K562 (cell line): ENCODE results near the gene BTBD2. TPM values are rescaled to one million over a fixed set of nuclear protein-coding genes. Genes with fewer than 3 reads are reported as not detected.

ENCODE experiments used
- CBX1 ChIP-seq: sonication (generic); IDR thresholded peaks from 2 replicates; pipeline ENCODE4 v1.6.1; 2016; ENCODE audit warnings: antibody characterized with exemption, low read depth, mild to moderate bottlenecking
- FOXM1 ChIP-seq, 2 experiments: fragments of 450-650 bp in 1 of 2; sonication (generic) in 1 of 2; formaldehyde crosslinking in 1 of 2; IDR thresholded peaks; 2 replicates each; pipeline versions ENCODE4 v1.6.1 to v1.9.0; 2017 to 2022; ENCODE audit warnings: low read depth in 2 of 2, mild to moderate bottlenecking in 2 of 2, missing genetic modification reagents in 1 of 2, moderate library complexity in 1 of 2
- HDAC2 ChIP-seq: fragments of 450-650 bp; IDR thresholded peaks from 2 replicates; pipeline ENCODE4 v1.6.1; 2016; ENCODE audit warnings: mild to moderate bottlenecking
- HLTF ChIP-seq: fragments of 450-650 bp; IDR thresholded peaks from 2 replicates; pipeline ENCODE4 v1.6.1; 2016
- MAFG ChIP-seq: fragments of 450-650 bp; conservative IDR thresholded peaks from 2 replicates; pipeline ENCODE4 v1.6.1; 2016; ENCODE audit warnings: missing genetic modification characterization, missing compliant biosample characterization
- NFE2 ChIP-seq: IDR thresholded peaks from 2 replicates; pipeline ENCODE4 v1.6.1; 2014; ENCODE audit warnings: antibody characterized with exemption, low read depth
- NFIC ChIP-seq: fragments of 450-650 bp; IDR thresholded peaks from 2 replicates; pipeline ENCODE4 v1.6.1; 2017; ENCODE audit warnings: mild to moderate bottlenecking, inconsistent platforms
- NR1H2 ChIP-seq: sonication (generic); formaldehyde crosslinking; IDR thresholded peaks from 2 replicates; pipeline ENCODE4 v1.4.0; 2020; ENCODE audit warnings: mild to moderate bottlenecking, missing genetic modification reagents
- SIX5 ChIP-seq, 2 experiments: IDR thresholded peaks; 2 replicates each; pipeline ENCODE4 v1.6.1; 2011; ENCODE audit warnings: low read length in 2 of 2, borderline replicate concordance in 1 of 2, low read depth in 1 of 2, mild to moderate bottlenecking in 1 of 2, moderate library complexity in 1 of 2; ENCODE audit not compliant: insufficient read depth in 1 of 2
- SLC30A9 ChIP-seq: fragments of 250-450 bp; sonication (Bioruptor Pico); IDR thresholded peaks from 2 replicates; pipeline ENCODE4 v1.8.0; 2022; ENCODE audit warnings: mild to moderate bottlenecking, moderate library complexity
- TOE1 ChIP-seq, 2 experiments: fragments of 450-650 bp in 1 of 2; sonication (generic) in 1 of 2; formaldehyde crosslinking in 1 of 2; IDR thresholded peaks; 2 replicates each; pipeline versions ENCODE4 v1.7.1 to v1.8.0; 2016 to 2022; ENCODE audit warnings: borderline replicate concordance in 2 of 2, mild to moderate bottlenecking in 2 of 2, antibody characterized with exemption in 1 of 2, inconsistent platforms in 1 of 2, low read depth in 1 of 2, missing genetic modification reagents in 1 of 2, moderate library complexity in 1 of 2
- TRIM24 ChIP-seq, 2 experiments: fragments of 450-650 bp; IDR thresholded peaks; 2 replicates each; pipeline ENCODE4 v1.6.1; 2016
- XRCC3 ChIP-seq: fragments of 450-650 bp; IDR thresholded peaks from 2 replicates; pipeline ENCODE4 v1.6.1; 2017; ENCODE audit warnings: mild to moderate bottlenecking, moderate library complexity
- XRCC5 ChIP-seq: fragments of 200-400 bp; formaldehyde crosslinking; IDR thresholded peaks from 2 replicates; pipeline ENCODE4 v1.6.1; 2017; ENCODE audit warnings: low read depth, mild to moderate bottlenecking, low read length
- ZBED1 ChIP-seq: IDR thresholded peaks from 2 replicates; pipeline ENCODE4 v1.6.1; 2014
- ZNF23 ChIP-seq: fragments of 250-450 bp; sonication (Bioruptor Pico); IDR thresholded peaks from 2 replicates; pipeline ENCODE4 v1.4.0; 2020; ENCODE audit warnings: mild to moderate bottlenecking
- ZNF24 ChIP-seq: fragments of 450-650 bp; IDR thresholded peaks from 2 replicates; pipeline ENCODE4 v1.6.1; 2016
- ZNF444 ChIP-seq: fragments of 250-450 bp; sonication (Bioruptor Pico); IDR thresholded peaks from 2 replicates; pipeline ENCODE4 v1.4.0; 2020; ENCODE audit warnings: mild to moderate bottlenecking, moderate library complexity
- polyA plus RNA-seq, 8 experiments: library from polyadenylated mRNA; depleted of rRNA in 4 of 8; stranded (reverse) in 5 of 8; unstranded in 3 of 8; fragments of >200 nt; fragmentation: Nextera tagmentation in 2 of 8; fragmentation: Illumina TruSeq in 1 of 8; extraction: Ambion mirVana in 2 of 8; extraction: Trizol in 1 of 8; gene quantifications; 2 replicates each; pipeline versions ENCODE4 v1.2.1 to v1.2.3, GENCODE V29; 2011 to 2014; ENCODE audit warnings: inconsistent platforms in 1 of 8, missing spikeins in 1 of 8
- total RNA-seq, 7 experiments: library from RNA; depleted of rRNA in 6 of 7; stranded (reverse); fragments of >200 nt in 6 of 7; fragmentation: Illumina TruSeq in 2 of 7; extraction: Trizol in 2 of 7; gene quantifications; 2 replicates each; pipeline versions ENCODE4 v1.2.1 to v1.2.3, GENCODE V29; 2011 to 2021; ENCODE audit warnings: low replicate concordance in 1 of 7
- TF ChIP-seq, protein P1 (sequence below): fragments of 250-450 bp; sonication (Bioruptor Pico); IDR thresholded peaks from 2 replicates; pipeline ENCODE4 v1.4.0; 2020; ENCODE audit warnings: mild to moderate bottlenecking
- TF ChIP-seq, protein P2 (sequence below): sonication (generic); formaldehyde crosslinking; IDR thresholded peaks from 2 replicates; pipeline ENCODE4 v1.9.0; 2022; ENCODE audit warnings: mild to moderate bottlenecking, missing genetic modification reagents

BTBD2 gene
- total and polyA plus RNA-seq, 9 of the 15 experiments (the other 6 are each of a cell fraction or from before 2014, with no cell fraction given), result 0.10 to 15.6 (median 6.9) TPM

DNA sequence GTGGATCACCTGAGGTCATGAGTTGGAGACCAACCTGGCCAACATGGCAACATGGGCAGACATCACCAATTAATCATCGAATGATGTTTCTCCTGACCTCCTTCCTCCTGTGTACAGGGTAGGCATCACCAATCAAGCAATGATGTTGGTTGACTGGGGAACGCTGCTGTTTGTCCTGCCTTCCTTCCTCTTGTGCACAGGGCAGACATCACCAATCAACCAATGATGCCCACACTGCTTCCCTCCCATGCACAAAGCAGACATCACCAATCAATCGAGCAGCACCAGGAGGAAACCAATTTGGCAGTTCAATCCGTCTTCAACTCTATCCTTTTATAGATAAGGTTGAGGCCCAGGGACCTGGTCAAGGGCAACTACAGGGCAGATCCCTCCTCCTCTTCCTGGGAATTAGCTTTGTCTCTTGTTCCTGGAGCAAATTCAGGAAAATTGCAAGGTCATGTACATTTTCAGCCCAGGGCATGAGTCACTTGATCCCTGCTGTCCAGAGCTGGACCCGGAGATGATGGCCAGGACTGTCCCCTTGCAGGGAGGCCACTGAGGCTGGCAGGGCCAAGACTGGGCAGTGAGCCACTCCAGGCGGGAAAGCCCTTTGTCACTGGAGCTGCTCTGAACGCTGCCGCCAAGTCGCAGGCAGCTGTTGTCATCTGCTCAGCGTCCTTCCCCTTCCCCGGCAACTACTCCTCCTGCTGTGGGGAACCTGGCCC, 79.9 kb downstream of the BTBD2 start (continued):
- TF ChIP-seq SLC30A9 (CRISPR knock-in tag) (no peak), ZBED1 (no peak), NFE2 (0 out of 2 replicates have a peak, but pooled peaks have one; percentile 20), XRCC5 (peak; percentile 88; the same call in 1 of the 2 replicates), SIX5 (IDR thresholded peaks at IDR 0.05; ENCODE audit: borderline replicate concordance in 1 of 2, insufficient read depth in 1 of 2, low read depth in 1 of 2, low read length in 2 of 2) (no peak), HDAC2 (peak; percentile 33; the same call in 1 of the 2 replicates), TOE1 (IDR thresholded peaks at IDR 0.05; ENCODE audit: borderline replicate concordance) (0 out of 2 replicates have a peak, but pooled peaks have one; percentile 25), TOE1 (CRISPR knock-in tag; IDR thresholded peaks at IDR 0.05; ENCODE audit: borderline replicate concordance, low read depth) (no peak), ZNF24 (0 out of 2 replicates have a peak, but pooled peaks have one; percentile 15), ZNF23 (CRISPR knock-in tag) (peak; percentile 100), CBX1 (peak; percentile 47; the same call in 1 of the 2 replicates), MAFG (tag) (peak; percentile 53), TRIM24 (IDR thresholded peaks at IDR 0.05) (peak; percentile 31 to 84; a peak in 3 of 4 replicates), NFIC (peak; percentile 37; the same call in 1 of the 2 replicates), FOXM1 (IDR thresholded peaks at IDR 0.05; ENCODE audit: low read depth) (0 out of 2 replicates have a peak, but pooled peaks have one; percentile 15), FOXM1 (CRISPR knock-in tag; IDR thresholded peaks at IDR 0.05; ENCODE audit: low read depth) (no peak), NR1H2 (CRISPR knock-in tag) (no peak), HLTF (peak; percentile 100), ZNF444 (no peak), XRCC3 (no peak)
- TF ChIP-seq, protein P1, sequence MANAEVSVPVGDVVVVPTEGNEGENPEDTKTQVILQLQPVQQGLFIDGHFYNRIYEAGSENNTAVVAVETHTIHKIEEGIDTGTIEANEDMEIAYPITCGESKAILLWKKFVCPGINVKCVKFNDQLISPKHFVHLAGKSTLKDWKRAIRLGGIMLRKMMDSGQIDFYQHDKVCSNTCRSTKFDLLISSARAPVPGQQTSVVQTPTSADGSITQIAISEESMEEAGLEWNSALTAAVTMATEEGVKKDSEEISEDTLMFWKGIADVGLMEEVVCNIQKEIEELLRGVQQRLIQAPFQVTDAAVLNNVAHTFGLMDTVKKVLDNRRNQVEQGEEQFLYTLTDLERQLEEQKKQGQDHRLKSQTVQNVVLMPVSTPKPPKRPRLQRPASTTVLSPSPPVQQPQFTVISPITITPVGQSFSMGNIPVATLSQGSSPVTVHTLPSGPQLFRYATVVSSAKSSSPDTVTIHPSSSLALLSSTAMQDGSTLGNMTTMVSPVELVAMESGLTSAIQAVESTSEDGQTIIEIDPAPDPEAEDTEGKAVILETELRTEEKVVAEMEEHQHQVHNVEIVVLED (CRISPR knock-in tag), result no peak
- TF ChIP-seq, protein P2, sequence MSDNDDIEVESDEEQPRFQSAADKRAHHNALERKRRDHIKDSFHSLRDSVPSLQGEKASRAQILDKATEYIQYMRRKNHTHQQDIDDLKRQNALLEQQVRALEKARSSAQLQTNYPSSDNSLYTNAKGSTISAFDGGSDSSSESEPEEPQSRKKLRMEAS, result 0 out of 2 replicates have a peak, but pooled peaks have one; percentile 9
